Hepatic stellate cell (primary cell): ENCODE data around the gene GTSF1L.
"Not testable (repeated sequence)": the region's sequence is repeated elsewhere in the genome, so short reads cannot be mapped to it uniquely, and the experiment has no call there.

Source experiments
- DNase-seq: peaks from one replicate; pipeline ENCODE4 v3.0.0; 2011; ENCODE audit warnings: low spot score

Gene GTSF1L

DNA sequence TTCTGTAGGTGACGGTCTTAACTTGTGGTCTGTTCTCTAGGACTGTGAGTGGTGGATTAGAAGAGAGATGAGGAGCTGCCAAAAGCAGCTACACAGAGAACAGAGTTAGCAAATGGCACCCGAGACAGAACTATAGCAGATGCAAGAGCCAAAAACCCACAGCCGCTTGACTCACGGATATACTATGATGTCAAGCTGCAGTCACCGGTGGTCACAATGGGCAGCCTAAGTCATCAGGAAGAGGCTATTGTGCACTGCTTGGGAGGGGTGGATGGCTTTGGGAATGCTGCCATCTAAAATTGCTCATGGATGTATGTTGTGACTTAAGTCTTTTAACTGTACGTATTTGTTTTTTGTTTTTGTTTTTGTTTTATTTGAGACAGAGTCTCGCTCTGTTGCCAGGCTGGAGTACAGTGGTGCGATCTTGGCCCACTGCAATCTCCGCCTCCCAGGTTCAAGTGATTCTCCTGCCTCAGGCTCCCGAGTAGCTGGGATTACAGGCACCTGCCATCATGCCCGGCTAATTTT, at the start of gene GTSF1L:
GTSF1L (minus strand) TSS at position 192 of the 528 bp plus-strand sequence. CDS start 308 bp downstream, outside the sequence.
- no peak for DNase-seq

DNA sequence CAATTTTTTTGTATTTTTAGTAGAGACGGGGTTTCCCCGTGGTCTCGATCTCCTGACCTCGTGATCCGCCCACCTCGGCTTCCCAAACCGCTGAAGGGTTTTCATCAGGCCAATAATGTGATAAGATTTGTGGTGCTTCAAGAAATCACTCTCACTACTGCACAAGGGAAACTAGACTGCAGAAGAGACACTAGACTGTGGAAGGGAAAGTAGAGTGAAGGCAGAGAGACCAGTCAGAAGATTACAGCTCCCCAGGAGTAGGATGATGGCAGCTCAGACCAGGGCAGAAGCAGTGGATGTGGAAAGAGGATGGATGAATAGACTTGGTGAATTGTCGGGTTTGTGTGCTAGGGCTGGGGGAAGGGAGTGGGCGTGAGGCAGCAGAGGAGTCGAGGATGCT, 48.0 kb upstream of the GTSF1L start:
- no peak for DNase-seq

DNA sequence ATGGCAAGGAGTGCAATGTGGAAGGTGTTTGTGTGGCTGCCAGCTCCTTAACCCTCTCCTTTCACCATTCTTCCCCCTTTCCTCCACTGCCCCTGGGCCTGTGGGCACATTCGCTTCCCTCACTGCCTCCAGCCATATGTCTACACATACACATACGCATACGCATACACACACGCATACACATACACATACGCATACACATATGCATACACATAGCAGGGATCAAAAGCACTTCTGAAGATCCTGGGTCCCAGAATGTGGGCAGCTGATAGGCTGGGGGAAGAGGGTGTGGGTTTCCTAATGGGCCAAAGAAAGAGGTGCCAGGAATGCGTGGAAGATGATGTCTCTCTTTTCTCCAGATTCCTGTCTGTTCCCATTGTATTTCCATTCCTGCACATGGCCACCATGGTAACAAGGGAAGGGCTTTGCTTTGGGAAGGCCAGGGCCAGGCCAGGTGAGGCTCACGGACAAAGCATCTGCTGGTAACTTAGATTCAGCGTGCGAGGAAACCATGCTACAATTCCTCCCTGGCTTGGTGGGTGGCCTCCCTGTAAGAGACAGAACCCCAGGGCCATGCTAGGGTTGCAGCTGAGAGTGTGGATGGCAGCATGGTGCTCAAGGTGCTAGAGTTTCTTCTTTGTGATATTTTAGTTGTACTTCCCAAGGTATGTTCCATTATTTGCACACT, 44.8 kb upstream of the GTSF1L start:
- no peak for DNase-seq

DNA sequence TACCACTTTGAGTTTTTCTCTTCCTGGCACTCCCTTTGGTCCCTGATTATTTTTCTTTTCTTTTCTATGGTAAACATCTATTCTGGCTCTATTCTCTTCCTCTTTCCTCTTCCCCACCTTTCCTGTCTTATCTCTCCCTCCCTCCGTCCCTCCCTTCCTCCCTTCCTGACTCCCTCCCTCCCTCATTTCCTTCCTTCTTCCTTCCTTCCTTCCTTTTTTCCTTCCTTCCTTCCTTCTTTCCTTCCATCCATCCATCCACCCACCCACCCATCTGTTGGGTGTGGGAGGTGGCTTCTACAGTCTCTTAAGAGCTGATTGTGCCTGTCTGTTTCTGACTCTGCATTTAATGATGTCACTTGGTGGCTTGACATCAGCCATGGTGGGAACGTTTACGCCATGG, 43.5 kb upstream of the GTSF1L start:
- no peak for DNase-seq

DNA sequence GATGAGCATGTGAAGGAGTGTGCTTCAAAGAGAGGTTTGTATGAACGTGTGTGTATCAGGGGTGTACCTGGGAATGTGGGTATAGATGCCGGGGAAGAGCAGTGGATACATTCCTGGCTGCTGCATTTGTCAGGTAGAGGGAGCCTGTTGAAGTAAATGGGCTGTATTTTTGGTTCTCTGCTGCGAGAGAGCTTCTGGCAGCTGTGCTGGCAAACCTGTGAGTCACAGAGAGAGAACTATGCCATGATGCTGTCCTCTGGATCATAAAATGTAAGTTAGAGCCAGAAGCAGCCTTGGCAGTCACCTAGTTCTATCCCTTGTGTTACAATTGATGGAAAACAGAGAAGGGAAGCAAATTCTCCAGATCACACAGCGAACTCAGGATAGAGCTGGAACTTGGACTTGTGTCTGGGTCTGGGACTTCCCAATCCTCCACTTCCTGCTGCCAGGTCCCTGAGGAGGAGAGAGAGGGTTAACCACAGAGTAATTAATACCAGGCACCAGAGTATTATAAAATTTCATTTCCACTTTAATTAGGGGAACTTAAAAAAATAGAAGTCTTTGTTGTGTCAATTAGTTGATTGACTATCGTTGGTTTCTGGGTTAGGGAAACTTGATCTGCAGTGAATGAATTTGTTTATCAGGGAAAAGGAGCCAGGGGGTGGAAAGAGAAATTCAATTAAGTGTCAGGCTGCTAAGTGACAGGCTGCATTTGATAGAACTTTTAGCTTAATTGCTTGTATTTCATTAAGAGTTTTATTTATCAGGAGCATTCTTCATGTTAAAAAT, 41.1 kb upstream of the GTSF1L start:
- DNase-seq: no peak

DNA sequence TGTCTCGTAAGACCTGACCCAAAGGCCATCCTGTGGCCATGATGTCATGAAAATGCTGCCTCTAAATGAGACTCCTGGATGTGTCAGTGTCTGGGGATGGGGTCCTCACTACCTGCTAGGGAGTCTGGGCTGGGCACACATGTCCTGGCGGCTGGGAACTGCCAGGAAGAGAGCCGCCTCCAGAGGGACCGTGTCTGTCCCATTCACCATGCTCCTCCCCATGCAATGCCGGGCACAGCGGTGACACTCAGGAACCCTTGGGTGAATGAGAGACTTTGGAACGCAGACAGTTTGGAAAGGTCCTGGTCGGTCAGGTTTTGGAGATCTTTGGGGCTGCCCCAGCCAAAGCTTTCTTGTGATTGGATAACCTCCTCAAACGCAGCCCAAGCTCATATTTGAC, 40.1 kb upstream of the GTSF1L start:
- no peak for DNase-seq

DNA sequence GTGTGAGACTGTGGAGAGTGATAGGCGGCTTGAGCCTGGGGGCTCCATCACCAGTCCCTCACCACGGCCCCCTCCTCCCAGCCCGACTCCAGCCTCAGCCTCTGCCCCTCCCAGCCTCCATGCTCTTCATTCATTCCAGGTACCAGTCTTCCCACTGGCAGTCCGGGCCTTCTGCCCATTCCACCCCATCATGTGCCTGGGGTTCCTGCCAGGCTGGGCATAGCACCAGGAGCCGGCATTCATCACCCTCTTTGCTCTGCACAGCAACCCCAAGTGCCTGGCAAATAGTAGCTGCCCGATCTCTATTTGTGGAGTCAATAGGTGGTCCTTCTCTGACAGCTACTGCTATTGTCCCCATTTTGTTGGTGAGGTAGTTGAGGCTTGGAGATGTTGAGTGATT, 39.6 kb upstream of the GTSF1L start:
- DNase-seq: no peak

DNA sequence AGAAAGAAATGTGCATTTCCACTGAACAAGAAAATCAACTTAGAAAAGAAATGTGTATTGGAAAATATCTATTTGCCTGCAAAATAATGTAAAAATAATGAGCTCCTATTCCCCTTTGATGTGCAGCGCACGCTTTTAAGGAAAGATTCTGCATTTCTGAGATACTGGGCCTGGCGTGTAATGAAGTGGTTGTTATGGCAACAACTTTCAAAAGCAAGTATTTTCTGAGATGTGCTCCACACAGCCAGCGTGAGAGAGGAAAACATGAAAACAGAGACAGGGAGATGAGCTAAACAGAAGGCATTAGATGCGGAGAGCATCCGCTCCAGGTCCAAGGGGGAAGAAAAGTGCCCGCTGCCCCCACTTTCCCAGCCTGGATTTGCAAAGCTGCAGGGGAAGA, 39.1 kb upstream of the GTSF1L start:
- no peak for DNase-seq

DNA sequence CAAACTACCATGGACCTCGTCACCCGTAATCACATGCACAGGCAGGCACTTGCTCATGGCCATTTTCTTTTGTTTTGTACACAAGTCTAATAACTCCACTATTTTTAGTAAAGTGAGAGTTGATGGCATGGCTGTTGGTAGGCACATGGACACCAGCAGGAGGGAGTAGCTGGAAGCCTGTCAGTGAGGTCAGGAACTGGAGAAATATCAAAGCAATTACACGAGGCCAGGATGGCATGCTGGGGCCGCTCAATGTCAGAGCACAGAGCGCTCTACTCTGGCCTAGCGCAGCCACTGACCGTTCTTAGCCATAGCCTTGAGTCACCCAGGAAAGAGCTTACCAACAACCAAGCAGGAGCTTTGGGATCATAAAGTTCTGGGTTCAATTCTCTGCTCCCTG, 36.1 kb upstream of the GTSF1L start:
- no peak for DNase-seq

DNA sequence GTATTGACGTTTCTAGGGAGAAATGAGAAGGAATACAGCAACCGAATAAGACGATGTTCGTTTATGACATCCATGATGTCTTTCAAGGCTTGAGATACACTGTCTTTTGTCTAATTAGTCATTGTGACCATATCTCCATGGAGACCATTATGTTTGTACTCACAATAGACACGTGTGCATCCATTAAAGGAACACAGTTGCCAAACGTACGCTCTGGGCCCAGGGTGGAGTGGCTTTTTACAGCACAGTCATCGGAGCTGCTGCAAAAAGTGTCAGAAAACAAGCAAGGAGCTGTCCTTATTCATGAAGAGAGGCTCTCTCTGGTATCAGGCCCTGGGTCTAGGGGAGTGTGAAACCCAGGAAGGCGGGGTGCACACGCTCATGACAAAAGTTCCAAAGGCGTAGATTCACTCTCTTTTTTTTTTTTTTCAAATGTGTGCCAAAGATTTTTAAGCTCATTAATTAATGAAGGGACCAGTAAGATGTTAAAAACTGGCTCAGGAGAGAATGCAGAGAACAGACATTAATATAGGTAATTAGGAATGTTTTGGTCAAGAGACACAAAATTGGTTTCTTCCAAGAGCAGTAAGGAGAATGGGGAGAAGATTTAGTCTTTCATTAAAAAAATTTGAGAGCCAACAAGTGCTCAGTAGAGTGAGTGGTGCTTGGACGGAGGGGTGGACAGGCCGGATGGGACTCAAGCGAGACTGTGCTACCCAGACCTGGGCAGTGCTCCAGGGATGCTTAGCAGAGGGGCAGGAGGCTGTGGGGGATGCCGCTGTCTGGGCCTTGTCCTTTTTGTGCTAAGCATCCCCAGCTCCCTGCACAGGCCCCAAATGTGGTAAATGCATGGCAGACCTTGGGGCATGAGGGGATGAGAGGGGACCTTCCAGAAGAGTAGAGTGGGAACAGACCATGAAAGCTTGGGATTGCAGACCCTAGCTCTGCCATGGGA, 34.9 kb upstream of the GTSF1L start:
- DNase-seq: no peak

DNA sequence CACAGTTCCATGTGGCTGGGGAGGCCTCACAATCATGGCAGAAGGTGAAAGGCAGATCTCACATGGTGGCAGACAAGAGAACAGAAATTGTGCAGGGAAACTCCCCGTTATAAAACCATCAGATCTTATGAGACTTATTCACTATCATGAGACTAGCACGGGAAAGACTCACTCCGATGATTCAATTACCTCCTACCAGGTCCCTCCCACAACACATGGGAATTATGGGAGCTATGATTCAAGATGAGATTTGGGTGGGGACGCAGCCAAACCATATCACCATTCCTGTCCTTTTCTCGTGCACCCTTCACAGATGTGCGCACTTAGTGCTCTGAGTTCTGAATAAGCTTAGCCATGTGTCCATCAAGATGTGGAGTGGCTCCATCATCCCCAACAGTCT, 31.1 kb upstream of the GTSF1L start:
- not testable (repeated sequence) for DNase-seq

DNA sequence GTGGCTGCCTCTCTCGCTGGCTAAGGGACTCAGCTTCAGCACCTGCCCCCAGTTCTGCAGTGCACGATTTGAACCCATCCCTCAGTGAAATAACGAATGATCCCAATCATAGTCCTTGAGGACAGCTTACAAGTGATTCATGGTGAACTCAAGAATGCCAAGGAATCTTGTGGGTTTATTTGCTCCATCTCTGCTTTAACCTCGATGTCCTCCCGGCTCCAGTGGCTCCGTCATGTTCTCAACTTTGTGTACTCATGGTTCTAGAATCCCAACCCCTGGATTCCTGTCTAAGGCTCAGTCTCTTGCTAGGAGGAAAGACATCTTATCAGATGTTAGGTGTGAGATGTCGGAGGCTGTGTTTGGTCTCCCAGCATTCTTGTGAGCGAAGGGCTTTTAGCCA, 29.0 kb upstream of the GTSF1L start:
- peak; percentile 55 for DNase-seq

DNA sequence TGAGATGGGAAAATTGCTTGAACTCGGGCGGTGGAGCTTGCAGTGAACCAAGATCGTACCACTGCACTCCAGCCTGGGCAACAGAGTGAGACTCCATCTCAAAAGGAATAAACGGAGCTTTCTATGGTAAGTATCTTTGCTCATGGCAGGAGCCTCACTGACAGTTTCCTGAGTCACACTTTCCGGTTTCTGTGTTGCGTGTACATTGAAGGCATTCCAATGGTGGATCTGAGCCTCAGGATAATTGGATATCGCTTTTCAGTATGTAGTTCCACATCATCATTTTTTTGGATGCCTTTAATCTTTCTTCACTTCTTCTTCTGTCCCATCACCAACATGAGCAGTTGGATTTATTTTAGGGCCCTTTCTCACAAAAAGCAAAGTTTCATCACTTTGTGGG, 28.6 kb upstream of the GTSF1L start:
- DNase-seq: no peak

DNA sequence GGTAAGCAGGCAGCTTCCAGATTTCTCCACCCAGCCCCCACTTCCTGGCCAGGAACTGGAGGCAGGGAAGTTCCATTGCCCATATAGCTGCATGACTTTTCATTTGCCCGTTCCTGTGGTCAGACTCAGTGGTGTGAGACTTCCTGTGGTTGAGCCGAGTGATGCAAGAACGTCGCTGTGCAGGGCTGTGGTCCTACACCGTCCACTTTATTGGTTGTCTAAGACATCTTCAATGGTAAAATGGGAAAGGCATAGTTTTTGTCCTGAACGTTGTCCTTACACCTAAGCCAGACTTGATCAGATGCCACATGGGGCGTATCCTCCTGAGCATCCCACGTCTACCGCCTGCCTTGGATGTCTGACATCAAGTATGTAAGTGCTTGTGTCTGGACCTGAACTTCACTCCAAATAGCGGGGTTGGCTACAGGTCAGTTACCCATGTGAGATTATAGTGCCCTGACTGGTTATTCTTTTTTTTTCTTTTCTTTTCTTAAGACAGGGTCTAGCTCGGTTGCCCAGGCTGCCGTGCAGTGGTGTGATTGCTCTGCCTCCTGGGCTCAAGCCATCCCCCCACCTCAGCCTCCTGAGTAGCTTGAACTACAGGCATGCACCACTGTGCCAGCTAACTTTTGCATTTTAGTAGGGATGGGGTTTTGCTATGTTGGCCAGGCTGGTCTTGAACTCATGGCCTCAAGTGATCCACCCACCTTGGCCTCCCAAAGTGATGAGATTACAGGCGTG, 25.9 kb upstream of the GTSF1L start:
- peak; percentile 77 for DNase-seq

DNA sequence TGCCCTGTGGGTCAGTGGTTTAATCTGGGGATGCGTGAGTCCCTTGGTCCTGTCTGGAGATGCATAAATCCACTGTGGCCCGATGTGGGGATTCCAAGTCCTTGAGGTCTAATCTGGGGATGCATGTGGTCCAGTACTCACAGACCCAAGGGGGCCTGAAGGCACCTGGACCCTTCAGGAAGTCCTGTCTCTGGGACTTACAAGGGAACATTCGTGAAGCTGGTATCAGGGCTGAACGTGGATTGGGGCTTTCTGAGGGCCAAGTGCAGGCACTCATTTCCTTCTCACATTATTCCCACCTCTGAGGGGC, 25.2 kb upstream of the GTSF1L start:
- DNase-seq: no peak

DNA sequence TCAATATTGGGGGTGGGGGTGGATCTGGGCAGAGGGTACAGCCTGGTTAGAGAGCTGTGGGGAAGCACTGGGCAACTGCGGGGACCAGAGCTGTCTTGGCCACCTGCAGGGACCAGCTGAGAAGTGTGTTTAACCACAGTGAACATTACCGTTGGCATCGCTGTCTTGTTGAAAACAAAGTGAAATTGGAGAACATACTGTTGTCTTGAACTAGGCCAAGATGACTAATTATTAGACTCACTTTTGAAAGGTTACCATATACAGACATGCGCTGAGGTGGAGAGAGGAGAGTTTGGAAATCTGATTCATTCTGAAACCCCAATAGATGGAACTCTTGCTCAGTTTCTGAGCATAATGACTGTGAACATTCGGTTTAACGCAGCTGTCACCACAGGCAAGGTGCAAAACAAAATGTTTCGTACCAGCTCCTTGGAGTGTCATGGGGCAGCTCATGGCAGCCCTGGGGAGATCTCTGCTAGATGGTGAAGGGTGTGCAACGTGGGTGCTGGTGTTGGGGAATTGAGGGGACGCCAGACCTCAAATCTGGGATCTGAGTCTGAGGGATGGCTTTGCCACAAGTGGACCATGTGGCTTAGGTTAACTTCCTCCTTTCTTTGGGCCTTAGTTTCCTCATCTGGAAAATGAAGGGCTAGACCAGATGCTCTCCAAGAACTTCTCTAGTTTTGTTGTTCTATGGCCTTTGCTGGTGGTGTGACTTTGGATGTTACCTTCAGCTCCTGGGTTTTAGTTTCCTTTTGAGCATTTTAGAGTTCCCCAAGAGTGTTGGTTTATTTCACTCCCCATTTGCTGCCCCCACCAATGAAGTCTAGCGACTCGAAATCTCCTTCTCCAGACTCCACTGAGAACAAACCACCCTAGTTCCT, 24.6 kb upstream of the GTSF1L start:
- DNase-seq: no peak

DNA sequence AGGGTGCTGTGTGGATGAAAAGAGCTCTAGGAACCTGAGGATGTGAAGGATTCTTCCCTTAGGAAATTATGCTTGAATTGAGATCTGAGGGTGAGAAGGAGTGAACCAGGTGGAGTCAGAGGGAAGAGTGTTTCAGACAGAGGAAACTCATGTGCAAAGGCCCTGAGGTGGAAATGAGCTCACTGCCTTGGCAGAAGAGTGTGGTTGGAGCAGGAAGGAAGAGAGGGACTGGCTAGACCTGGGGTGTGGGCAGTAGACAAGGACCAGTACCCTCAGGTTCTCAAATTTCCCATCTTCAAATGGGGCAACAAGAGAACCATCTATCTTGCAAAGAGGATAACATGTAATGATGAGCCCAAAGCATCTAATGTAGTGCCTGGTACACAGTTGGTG, 24.0 kb upstream of the GTSF1L start:
- DNase-seq: no peak

DNA sequence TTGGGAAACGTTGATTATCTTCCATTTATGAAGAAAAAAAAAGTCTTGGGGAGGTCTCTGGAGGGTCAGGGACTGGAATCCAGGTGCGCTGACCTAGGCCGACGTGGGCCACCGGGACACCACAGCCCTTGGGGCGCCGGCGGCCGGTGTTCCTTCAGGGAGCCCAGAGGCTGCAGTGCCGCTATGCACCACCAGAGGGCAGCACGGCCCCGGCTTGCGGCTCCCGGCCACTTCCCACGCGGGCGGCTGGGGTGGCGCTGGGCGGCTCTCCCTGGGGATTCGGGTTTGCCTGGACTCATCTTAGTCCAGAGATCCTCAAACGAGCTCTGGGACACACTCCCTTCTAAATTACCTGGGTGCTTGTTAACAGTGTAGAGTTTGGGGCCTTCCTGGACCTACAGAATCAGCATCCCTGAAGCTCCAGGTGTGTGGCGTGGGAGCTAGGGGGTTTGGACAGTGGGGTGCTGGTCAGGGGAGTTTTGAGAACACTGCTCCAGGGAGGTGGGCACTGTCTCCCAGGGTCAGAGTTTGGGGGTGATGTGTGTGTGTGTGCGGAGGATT, 23.0 kb upstream of the GTSF1L start:
- DNase-seq: peak; percentile 82

DNA sequence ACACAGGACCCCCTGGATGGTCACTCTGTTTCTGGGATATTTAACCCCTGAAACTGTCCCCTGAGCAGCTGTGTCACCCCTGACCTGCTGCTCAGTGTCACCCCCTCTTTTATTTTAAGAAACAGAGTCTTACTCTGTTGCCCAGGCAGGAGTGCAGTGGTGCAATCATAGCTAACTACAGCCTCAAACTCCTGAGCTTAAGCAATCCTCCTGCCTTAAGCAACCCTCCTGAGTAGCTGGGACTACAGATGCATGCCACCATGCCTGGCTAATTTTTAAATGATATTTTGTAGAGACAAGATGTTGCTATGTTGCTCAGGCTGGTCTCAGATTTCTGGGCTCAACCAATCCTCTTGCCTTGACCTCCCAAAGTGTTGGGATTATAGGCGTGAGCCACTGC, 21.5 kb upstream of the GTSF1L start:
- DNase-seq: no peak

DNA sequence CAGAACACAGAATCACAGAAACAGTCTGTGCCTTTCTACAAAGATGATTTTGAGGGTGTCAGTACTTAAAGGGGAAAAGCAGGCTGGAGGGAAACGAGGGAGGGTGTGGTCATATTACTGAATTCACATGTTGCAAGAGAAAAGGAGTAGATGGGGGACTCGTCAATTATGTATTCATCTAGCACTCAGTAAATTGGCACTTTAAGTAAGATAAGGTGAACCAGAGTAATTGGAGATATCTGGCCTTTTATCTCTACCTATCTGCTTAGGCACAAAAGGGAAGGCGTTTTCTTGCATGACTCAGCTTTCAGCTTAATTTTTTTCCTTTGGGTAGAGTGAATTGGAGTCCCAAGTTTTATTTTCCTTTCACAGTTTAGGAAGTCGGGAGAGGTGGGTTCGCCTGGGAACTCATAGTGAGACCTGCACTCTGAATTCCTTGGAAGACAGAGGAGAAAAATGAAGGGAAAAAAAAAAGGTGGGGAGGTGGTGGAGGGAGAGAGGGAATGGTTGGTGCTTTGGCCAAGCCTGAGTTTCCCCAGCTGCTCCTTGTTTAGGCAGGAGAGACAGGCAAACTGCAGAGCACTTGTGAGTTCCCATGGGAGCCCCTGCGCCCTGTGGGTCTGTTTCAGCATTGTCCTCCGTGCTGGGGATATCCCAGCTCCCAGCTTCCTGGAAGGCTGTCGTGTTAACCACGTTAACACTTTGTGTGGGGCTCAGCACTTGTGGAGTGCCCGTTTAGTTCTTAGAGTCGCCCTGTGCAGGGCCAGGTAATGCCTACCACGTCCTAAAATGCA, 19.7 kb upstream of the GTSF1L start:
- DNase-seq: no peak
